ENCODE measurements around the gene RPL18.
"Not testable (repeated sequence)": the region's sequence is repeated elsewhere in the genome, so short reads cannot be mapped to it uniquely, and the experiment has no call there.

RPL18 gene
- total RNA-seq = 684 to 834 reads per million in 2 donors

DNA sequence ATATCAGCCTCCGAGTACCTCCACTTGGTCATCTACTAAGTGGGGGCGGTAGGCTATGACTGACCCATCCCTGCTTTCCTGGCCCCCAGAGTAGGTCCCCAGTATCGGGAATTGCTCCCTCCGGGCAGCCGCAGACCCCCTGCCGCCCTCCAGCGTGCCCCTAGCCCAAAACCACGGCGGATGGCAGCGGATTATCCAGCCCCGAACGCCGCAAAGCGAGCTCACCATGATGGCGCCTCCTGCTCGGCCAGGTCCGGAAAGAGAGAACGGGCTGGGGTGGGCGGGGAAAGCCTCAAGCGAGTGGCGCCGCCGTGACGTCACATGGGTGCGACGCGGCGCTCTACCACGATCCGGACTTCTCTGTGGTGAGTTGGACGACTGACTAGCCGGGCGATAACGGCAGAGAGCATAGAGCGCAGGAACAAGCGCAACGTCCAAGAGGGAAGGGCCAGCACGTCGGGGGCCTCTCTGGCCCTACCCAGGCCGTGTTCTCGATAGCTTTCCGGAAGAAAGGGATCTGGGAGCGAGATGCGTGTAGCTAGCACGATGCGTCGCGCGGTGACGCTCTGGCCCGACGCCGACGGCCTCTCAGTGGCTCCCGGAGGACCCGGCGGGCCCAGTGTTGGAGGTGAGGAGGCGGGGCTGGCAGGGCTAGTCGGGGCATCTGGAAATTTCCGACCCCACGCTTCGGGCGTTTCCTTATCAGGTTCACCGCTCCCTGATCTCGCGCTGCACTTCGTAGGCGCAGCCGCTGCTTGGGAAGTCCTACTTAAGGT, at the start of gene RPL18, which contains the start of gene SPHK2:
Gene RPL18 (minus strand): TSS at position 263 of the 776 bp plus-strand sequence. CDS start 35 bp downstream, at position 228.
Gene SPHK2 (plus strand): TSS at position 591 of the 776 bp plus-strand sequence. CDS start 1,009 bp downstream, outside the sequence.
- DNase-seq = peak; percentile 83 to 100 (median 91)

DNA sequence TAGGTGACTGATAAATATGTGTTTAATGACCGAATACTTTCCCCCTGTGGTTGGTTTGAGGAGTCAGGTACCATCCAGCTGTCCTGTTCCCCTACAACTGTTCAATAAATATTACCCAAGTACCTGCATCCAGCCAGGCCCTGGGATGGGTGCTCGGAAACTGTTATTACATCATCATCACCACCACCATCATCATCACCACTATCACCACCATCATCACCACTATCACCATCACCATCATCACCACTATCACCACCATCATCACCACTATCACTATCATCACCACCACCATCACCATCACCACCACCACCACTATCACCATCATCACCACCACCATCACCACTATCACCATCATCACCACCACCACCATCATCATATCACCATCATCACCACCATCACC, 49.8 kb upstream of the RPL18 start:
- no peak for DNase-seq

- DNase-seq = no peak
These were observed 49.4 kb upstream of the RPL18 start for GRCh38 chr19:48668332-48668731.

GRCh38 chr19:48665786-48666185, 46.8 kb upstream of the RPL18 start:
- no peak for DNase-seq

- DNase-seq = no peak
These were observed 45.5 kb upstream of the RPL18 start for GRCh38 chr19:48664476-48664875.

DNA sequence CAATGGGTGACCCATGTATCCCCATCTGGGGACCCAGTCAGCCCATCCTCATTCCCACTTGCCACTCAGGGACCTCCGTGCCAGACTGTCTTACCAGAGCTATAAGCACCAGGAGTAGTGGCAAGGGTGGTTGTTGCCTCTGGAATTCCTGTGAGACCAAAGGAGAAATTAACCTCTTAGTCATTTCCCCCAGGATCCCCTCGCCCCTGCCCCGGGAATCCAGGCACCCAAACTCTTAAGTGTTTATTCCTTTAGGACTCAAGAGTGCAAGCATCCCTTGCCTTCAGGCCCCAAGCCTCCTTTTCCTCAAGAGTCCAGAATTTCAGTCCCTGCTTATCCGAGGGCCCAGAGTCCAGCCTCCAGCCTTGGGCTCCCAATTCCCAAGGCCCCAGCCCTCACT, 44.7 kb upstream of the RPL18 start:
- no peak for DNase-seq

DNA sequence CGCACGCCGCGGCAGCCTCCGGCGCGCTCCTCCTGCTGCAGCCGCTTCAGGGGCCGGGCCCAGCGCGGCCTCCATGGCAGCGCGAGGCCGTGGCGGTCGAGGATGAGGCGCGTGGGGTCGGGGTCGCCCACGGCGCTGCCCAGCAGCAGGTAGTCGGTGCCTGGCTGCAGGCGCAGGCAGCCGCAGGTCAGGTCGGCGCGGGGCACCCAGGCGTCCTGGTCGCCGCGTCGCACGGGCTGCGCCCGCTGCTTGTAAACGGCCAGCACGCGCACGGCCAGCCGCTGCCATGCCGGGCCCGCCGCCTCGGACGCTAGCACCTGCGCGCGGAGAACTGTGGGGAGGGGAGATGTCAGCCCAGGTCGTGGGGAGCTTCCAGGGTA, 42.7 kb upstream of the RPL18 start:
- no peak for DNase-seq

DNA sequence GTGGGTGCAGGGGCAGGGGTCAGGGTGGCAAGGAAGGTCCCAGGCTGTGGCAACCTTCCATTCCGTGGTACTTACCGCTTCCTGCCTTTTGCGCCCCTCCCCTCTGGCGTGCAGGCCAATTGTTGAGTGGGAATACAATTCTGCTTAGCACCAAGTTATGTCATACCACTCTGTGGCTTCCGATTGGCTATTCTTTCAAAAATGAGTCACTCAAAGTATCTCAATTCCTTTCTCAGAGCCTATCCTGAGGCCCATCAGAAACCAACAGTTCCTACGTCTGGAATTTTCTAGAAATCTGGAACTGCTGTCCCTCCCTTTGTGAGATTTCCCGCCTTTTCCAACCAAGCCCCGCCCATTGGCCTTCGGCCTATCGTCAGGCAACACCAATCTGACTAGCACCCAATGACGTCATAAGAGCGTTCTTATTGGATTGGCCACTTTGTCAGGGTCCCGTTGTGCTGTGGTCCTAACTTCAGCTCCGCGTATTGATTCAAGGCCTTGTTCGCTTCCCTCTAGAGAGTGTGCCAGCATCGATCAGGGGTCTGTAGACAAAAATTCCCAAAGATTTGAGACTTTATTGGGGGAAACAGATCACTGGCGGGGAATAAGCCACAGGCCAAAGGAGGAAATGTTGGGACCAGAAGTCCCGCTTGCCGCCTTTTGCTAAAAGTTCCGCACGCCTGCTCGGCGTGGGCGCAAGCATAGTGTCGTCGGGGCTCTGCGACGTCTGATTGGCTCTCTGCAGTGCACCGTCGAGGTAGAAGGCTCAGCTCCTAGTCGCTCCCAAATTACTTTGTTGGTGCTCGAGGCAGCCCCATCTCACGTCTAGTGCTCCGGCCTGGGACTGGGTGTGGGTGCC, 42.1 kb upstream of the RPL18 start:
- DNase-seq = peak; percentile 34 to 94 (median 71)

- DNase-seq = peak in 1 of 5 experiments; percentile 33
These were observed 40.8 kb upstream of the RPL18 start for GRCh38 chr19:48659768-48660167.

GRCh38 chr19:48658483-48658882, 39.5 kb upstream of the RPL18 start:
- no peak for DNase-seq

DNA sequence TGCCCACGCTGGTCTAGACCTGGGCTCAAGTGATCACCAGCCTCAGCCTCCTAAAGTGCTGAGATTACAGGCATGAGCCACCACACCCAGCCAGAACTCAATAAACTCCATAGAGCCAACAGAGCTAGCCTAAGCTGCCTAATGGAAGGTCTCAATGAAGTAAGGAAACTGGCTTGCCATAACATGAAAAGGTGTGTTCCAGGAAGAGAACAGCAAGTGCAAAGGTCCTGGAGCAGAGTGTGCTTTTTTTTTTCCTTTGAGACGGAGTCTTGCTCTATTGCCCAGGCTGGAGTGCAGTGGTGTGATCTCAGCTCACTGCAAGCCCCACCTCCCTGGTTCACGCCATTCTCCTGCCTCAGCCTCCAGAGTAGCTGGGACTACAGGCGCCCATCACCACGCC, 38.9 kb upstream of the RPL18 start:
- DNase-seq = not testable (repeated sequence)

DNA sequence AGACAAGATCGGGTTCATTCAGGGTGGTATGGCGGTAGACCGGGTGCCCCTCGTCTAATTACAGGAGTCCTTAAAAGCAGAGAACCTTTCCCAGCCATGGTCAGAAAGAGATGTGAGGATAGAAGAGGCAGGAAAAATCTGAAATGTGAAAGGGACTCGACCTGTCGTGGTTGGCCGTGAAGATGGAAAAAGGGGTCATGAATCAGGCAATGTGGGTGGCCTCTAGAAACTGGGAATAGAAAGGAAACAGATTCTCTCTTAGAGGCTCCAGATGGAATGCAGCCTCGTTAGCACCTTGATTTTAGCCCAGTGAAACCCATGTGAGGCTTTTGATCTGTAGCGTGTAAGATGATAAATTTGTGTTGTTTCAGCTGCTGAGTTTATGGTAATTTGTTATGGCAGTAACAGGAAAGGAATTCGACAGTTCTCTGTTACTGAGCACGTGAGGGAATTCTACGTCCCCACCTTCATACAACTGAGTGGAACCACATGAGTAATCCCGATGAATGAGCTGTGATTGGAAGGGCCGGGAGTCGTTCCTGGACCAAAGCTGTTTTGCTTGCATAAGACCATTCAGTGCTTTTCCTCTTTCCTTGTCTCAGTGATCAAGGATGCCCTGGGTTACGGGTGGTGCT, 38.0 kb upstream of the RPL18 start:
- DNase-seq = no peak

DNA sequence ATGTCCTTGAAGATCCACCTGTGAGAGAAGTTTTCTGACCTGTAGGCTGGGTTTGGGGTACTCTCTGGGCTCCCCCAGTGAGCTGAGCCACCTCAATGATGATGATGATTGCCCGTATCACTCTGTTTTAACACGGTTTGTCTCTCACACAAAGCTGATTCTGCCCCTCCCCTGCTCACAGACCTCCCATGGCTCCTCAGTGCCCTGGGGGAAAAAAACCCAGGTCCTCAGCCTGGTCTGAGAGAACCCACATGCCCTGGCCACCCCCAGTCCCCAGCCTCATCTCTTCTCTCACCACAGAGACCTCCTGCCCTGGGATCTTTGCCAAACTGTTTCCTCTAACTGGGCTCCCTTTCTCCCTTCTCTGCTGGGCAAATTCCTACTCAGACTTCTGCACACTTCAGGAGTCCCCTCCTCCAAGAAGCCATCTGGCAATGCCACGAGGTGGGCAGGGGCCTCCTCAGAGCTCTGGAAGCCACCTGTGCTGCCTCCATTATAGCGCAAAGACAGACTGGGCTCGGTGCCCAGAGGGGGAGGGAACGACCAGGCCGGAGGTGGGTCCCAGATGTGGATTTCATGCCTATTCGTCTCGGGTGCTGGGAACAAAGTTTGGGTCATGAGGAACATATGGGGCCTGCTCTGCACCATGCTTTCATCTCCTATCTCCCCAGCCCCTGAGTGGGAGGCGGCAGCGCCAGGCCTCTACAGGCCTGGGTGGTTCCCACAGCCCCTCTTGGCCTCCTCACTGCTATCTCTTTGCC, 35.5 kb upstream of the RPL18 start:
- DNase-seq = no peak

DNA sequence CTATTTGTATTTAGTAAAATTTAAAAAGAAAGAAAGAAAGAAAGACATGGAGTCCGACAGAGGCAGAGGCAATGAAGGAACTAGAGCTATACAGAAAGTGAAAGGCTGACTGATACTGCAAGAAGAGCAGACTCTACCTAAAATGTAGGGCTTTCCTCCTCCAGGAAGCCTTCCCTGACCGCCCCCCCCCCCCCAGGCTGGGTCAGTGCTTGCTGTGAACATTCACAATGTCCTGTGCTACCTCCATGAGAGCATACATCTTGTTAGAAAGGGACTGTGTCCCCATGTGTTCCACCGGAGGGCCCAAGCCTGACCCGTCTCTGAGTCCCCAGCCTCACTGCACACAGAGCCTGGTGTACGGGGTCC, 32.7 kb upstream of the RPL18 start:
- no peak for DNase-seq

GRCh38 chr19:48650974-48651682, 32.1 kb upstream of the RPL18 start:
- DNase-seq = no peak

DNA sequence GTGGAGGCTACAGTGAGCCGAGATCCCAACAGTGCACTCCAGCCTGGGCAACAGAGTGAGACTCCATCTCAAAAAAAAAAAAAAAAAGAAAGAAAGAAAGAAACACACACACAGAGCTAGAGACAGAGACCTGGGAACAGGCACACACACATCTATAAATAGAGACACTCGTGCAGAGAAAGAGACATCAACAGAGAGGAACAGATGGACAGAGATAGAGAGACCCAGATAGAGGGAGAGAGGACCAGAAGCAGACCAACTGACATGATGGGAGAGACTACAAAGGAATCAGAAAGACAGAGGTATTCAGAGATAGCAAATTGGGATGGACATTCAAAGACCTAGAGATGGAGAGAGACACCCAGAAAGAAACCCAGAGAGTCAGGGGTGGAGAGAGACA, 29.2 kb upstream of the RPL18 start:
- DNase-seq = no peak

DNA sequence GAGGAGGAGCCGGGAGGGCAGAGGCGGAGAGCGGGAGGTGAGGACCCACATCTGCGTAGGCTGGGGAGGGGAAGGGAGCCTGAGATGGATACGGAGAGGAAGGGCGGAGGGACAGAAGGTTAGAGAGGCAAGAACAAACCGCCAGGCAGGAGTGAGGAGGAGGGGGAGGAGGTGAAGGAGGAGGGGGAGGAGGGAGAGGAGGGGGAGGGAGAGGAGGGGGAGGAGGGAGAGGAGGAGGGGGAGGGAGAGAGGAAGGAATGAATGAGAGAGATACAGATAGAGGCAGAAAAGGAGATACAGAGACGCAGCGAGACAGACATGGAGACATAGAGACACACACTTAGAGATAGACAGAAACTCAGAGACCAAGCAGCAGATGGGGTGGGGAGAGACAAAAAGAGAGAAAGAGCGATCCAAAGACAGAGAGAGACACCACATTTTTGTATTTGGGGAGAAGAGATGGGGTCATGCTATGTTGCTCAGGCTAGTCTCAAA, 27.8 kb upstream of the RPL18 start:
- DNase-seq = no peak

DNA sequence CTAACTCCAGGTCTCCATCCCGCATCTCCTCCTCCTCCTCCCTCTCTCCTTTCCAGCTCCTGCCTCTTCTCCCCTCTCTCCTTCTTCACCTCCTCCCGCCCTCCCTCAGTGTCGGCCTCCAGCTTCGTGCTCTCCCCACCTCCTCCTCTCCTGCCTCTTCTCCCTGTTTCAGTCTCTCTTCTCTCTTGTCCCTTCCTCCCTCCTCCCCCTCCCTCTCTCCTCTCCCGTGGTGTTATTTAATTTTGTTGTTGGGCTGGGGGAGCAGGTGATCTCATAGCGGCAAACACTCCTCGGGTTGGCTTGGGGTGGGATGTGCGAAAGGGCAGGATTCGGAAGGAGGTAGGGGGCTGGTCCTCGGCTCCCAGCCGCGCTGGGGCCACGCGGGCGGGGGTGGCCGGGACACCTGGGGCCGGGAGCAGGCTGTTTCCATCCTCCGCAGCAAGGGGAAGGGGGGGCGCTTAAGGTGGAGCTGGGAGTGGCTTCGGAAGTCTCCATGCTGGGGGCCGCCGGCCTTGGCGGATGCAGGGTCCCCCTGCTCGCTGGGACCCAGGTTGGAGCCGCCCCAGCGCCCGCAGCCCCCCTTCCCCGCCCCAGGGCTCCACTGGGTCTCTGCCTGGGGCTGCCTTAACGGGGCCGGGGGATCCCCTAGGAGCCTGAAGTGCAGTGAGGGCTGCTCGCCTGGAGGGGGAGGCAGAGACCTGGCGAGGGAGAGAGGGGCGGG, 27.2 kb upstream of the RPL18 start, which contains the start of gene CA11:
Gene CA11 (minus strand): TSS at position 187 of the 721 bp plus-strand sequence. CDS start 555 bp downstream, outside the sequence.
- DNase-seq = peak; percentile 83 to 92 (median 88)

GRCh38 chr19:48645620-48646000, 26.6 kb upstream of the RPL18 start:
- DNase-seq = no peak

DNA sequence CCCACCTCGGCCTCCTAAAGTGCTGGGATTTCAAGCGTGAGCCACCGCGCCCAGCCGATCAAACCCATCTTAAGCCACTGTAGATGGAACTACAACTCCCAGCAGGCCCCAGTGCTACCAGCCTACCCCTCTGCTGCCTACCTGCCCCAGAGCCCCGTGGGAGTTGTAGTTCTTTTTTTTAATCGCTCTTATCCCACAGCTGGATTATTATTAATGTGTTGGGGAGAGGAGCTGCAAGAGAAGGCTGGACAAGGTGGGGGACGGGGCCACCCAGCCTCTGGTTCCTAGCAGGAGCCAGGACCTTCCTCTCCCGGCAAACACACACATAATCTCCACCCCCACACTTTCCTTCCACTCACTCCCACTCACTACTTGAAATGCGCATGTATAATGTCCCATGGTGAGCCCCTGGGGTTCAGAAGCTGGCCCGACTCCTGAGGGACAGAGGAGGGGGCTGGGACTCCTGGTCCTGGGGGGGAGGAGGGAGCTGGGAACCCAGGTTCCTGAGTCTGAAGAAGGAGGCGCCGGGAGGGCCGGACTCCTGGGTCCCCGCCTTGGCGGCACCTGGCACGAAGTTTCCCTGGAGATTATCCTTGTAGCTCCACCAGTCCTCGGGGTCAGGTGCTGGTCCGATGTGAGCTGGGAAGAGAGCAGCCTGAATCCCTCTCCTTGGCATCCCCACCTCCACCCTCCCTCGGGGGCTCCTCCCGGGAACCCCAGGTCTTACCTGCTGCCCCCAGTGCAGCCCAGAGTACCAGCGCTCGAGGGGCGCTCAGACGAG, 26.1 kb upstream of the RPL18 start:
- DNase-seq = peak in 4 of 5 experiments; percentile 60 to 87 (median 66)
